Measurements from ENCODE around the gene ADRA1B.

The ADRA1B gene

GRCh38 chr5:159916841-159917761 is 819 bp downstream of the ADRA1B start:
- TF ChIP-seq, protein P1, sequence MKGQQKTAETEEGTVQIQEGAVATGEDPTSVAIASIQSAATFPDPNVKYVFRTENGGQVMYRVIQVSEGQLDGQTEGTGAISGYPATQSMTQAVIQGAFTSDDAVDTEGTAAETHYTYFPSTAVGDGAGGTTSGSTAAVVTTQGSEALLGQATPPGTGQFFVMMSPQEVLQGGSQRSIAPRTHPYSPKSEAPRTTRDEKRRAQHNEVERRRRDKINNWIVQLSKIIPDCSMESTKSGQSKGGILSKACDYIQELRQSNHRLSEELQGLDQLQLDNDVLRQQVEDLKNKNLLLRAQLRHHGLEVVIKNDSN (IDR thresholded peaks at IDR 0.05): no peak
- TF ChIP-seq, protein P2, sequence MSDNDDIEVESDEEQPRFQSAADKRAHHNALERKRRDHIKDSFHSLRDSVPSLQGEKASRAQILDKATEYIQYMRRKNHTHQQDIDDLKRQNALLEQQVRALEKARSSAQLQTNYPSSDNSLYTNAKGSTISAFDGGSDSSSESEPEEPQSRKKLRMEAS (IDR thresholded peaks at IDR 0.05): no peak
- TF ChIP-seq CEBPB (IDR thresholded peaks at IDR 0.05): no peak
- no peak for TF ChIP-seq EP300 (IDR thresholded peaks at IDR 0.05; ENCODE audit: borderline replicate concordance)
- TF ChIP-seq CREB1 (IDR thresholded peaks at IDR 0.05; ENCODE audit: low read depth): no peak
- no peak for TF ChIP-seq ZBTB7A (IDR thresholded peaks at IDR 0.05; ENCODE audit: low read depth)
- no peak for TF ChIP-seq TAF1 (IDR thresholded peaks at IDR 0.05; ENCODE audit: low read depth)
- no peak for TF ChIP-seq TEAD4 (IDR thresholded peaks at IDR 0.05)

GRCh38 chr5:159917994-159918393 is 1.7 kb downstream of the ADRA1B start:
- TF ChIP-seq RAD21 (IDR thresholded peaks at IDR 0.05; ENCODE audit: low read depth) (no peak), CREB1 (IDR thresholded peaks at IDR 0.05; ENCODE audit: low read depth) (no peak), ZBTB7A (IDR thresholded peaks at IDR 0.05; ENCODE audit: low read depth) (no peak), EP300 (IDR thresholded peaks at IDR 0.05; ENCODE audit: borderline replicate concordance) (no peak), NFIC (IDR thresholded peaks at IDR 0.05) (no peak), CEBPB (IDR thresholded peaks at IDR 0.05) (no peak), TCF12 (IDR thresholded peaks at IDR 0.05; ENCODE audit: low read depth) (no peak), YY1 (IDR thresholded peaks at IDR 0.05; ENCODE audit: low read depth) (no peak), TEAD4 (IDR thresholded peaks at IDR 0.05) (no peak), EGR1 (IDR thresholded peaks at IDR 0.05) (no peak), REST (IDR thresholded peaks at IDR 0.05; ENCODE audit: low read depth) (no peak), FOXM1 (IDR thresholded peaks at IDR 0.05; ENCODE audit: borderline replicate concordance, low read depth) (no peak), TAF1 (IDR thresholded peaks at IDR 0.05; ENCODE audit: low read depth) (no peak)
- TF ChIP-seq, protein P1 (IDR thresholded peaks at IDR 0.05): no peak
- TF ChIP-seq, protein P2 (IDR thresholded peaks at IDR 0.05): no peak

GRCh38 chr5:159921721-159922120 is 5.4 kb downstream of the ADRA1B start:
- TF ChIP-seq NFIC (IDR thresholded peaks at IDR 0.05): no peak
- no peak for TF ChIP-seq EP300 (IDR thresholded peaks at IDR 0.05; ENCODE audit: borderline replicate concordance)
- TF ChIP-seq, protein P2 (IDR thresholded peaks at IDR 0.05): no peak
- no peak for TF ChIP-seq ZBTB7A (IDR thresholded peaks at IDR 0.05; ENCODE audit: low read depth)
- no peak for TF ChIP-seq TCF12 (IDR thresholded peaks at IDR 0.05; ENCODE audit: low read depth)
- no peak for TF ChIP-seq RAD21 (IDR thresholded peaks at IDR 0.05; ENCODE audit: low read depth)
- TF ChIP-seq, protein P1 (IDR thresholded peaks at IDR 0.05): no peak
- no peak for TF ChIP-seq TEAD4 (IDR thresholded peaks at IDR 0.05)
- TF ChIP-seq YY1 (IDR thresholded peaks at IDR 0.05; ENCODE audit: low read depth): no peak
- no peak for TF ChIP-seq TAF1 (IDR thresholded peaks at IDR 0.05; ENCODE audit: low read depth)
- no peak for TF ChIP-seq FOXM1 (IDR thresholded peaks at IDR 0.05; ENCODE audit: borderline replicate concordance, low read depth)
- no peak for TF ChIP-seq EGR1 (IDR thresholded peaks at IDR 0.05)
- TF ChIP-seq CEBPB (IDR thresholded peaks at IDR 0.05): no peak

GRCh38 chr5:159923008-159923407 is 6.7 kb downstream of the ADRA1B start:
- TF ChIP-seq REST (IDR thresholded peaks at IDR 0.05; ENCODE audit: low read depth): no peak
- no peak for TF ChIP-seq RAD21 (IDR thresholded peaks at IDR 0.05; ENCODE audit: low read depth)
- TF ChIP-seq YY1 (IDR thresholded peaks at IDR 0.05; ENCODE audit: low read depth): no peak
- TF ChIP-seq, protein P1 (IDR thresholded peaks at IDR 0.05): no peak
- TF ChIP-seq NFIC (IDR thresholded peaks at IDR 0.05): no peak
- TF ChIP-seq EP300 (IDR thresholded peaks at IDR 0.05; ENCODE audit: borderline replicate concordance): no peak
- TF ChIP-seq TEAD4 (IDR thresholded peaks at IDR 0.05): no peak
- TF ChIP-seq TAF1 (IDR thresholded peaks at IDR 0.05; ENCODE audit: low read depth): no peak
- no peak for TF ChIP-seq FOXM1 (IDR thresholded peaks at IDR 0.05; ENCODE audit: borderline replicate concordance, low read depth)
- no peak for TF ChIP-seq CREB1 (IDR thresholded peaks at IDR 0.05; ENCODE audit: low read depth)
- no peak for TF ChIP-seq CEBPB (IDR thresholded peaks at IDR 0.05)
- TF ChIP-seq ZBTB7A (IDR thresholded peaks at IDR 0.05; ENCODE audit: low read depth): no peak
- TF ChIP-seq, protein P2 (IDR thresholded peaks at IDR 0.05): no peak
